Activated B cell treated with CpG ODN at 0.5 μM for 24 hours (primary cell): ENCODE measurements around the gene ARRDC1. TPM values are rescaled to one million over a fixed set of nuclear protein-coding genes. Genes with fewer than 3 reads are reported as not detected.

Experiments
- ATAC-seq: fragments of 200-7000 bp; cut with Tn5 transposase; one replicate; pipeline ENCODE4 v1.10.0; 2021; ENCODE audit warnings: low read depth, mild to moderate bottlenecking, moderate library complexity
- CTCF ChIA-PET: fragments of 350-600 bp; sonication (Branson Sonifier 250); formaldehyde crosslinking; loops from one replicate; lab custom pipeline; 2021; ENCODE audit warnings: antibody characterized with exemption; lab: Charles Lee
- POLR2A ChIA-PET: fragments of 350-600 bp; sonication (Branson Sonifier 250); formaldehyde crosslinking; loops from one replicate; lab custom pipeline; 2021; ENCODE audit warnings: antibody characterized with exemption; lab: Charles Lee
- DNase-seq: peaks from one replicate; pipeline ENCODE4 v3.0.0; 2022
- H3K27ac Mint-ChIP-seq: one replicate; pipeline ENCODE4 v1.8.0; 2020; ENCODE audit warnings: mixed read lengths
- H3K27me3 Mint-ChIP-seq: one replicate; pipeline ENCODE4 v1.8.0; 2021; ENCODE audit warnings: mixed read lengths
- H3K36me3 Mint-ChIP-seq: one replicate; pipeline ENCODE4 v1.8.0; 2021; ENCODE audit warnings: low read depth, mixed read lengths
- H3K4me1 Mint-ChIP-seq: one replicate; pipeline ENCODE4 v1.8.0; 2021; ENCODE audit warnings: mixed read lengths
- H3K4me3 Mint-ChIP-seq: one replicate; pipeline ENCODE4 v1.8.0; 2020; ENCODE audit warnings: mild to moderate bottlenecking, mixed read lengths
- H3K9me3 Mint-ChIP-seq: one replicate; pipeline ENCODE4 v1.8.0; 2020; ENCODE audit warnings: mixed read lengths
- intact Hi-C: fragments of 100-400 bp; cut with micrococcal nuclease; formaldehyde crosslinking; loops from one replicate; pipeline ENCODE4 v1.15.1; 2024
- total RNA-seq: library from RNA; stranded (reverse); gene quantifications from 2 replicates; pipeline ENCODE4 v1.2.3, GENCODE V29; 2022
- TF ChIP-seq, protein P1 (sequence below): fragments of 200-600 bp; IDR thresholded peaks from one replicate; pipeline ENCODE4 v1.8.0; 2022; ENCODE audit warnings: antibody characterized with exemption, mild to moderate bottlenecking

Gene ARRDC1
- total RNA-seq, 1 donor from 2014 or later = 58.3 TPM

DNA sequence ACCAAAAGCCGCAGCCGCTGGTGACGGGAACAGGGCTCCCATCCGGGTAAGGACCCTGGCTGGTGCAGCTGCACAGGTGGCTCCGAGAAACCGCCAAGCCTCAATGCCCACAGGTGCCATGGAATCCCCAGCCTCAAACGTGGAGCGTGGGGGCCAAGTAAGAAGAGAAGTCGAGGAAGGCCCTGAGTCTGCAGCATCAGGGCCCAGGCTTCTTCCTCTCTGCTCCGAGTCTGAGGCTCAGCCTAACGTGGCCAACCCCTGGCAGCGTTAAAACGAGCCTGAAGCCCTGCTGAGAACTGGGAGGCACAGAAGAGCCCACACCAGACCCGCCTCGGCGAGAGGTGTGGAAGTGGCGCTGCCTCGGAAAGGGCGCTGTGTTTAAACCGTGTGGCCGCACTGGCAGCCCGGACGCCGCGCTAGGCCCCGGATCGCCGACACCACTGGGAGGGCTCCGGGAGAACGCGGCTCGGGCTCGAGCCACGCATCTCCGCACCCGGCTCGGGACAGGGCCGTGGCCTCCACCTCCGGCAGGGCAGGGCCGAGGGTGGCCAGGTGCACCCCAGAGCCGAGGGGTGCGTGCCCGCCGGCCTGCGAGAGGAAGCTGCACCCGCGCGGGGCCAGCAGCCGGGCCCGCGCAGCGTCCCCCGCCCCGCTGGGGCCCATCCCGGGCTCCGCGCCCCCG is 15.9 kb upstream of the ARRDC1 start:
- H3K9me3 Mint-ChIP-seq = no peaks in the 10 kb centered on the region
- TF ChIP-seq, protein P1, sequence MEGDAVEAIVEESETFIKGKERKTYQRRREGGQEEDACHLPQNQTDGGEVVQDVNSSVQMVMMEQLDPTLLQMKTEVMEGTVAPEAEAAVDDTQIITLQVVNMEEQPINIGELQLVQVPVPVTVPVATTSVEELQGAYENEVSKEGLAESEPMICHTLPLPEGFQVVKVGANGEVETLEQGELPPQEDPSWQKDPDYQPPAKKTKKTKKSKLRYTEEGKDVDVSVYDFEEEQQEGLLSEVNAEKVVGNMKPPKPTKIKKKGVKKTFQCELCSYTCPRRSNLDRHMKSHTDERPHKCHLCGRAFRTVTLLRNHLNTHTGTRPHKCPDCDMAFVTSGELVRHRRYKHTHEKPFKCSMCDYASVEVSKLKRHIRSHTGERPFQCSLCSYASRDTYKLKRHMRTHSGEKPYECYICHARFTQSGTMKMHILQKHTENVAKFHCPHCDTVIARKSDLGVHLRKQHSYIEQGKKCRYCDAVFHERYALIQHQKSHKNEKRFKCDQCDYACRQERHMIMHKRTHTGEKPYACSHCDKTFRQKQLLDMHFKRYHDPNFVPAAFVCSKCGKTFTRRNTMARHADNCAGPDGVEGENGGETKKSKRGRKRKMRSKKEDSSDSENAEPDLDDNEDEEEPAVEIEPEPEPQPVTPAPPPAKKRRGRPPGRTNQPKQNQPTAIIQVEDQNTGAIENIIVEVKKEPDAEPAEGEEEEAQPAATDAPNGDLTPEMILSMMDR = no peak
- ATAC-seq (no peak), DNase-seq (peak; percentile 34)
- H3K36me3 Mint-ChIP-seq = peaks cover 33% of the 10 kb centered on the region
- peaks cover 1% of the 10 kb centered on the region for H3K27me3 Mint-ChIP-seq
- peak overlapping the region; percentile 79 for H3K4me3 Mint-ChIP-seq
- intact Hi-C loops = loop anchor here (1.0 to 5.0 kb wide), 2 partner anchors 16 to 37 kb away; partner anchors contain the start of genes ARRDC1, MRPL41 and PNPLA7
- H3K27ac Mint-ChIP-seq = peak overlapping the region; percentile 46
- ChIA-PET POLR2A (no interaction called here), CTCF (interaction anchor here (1.3 kb wide), 1 partner anchor 10 kb away, joined by 6 read pairs; the partner anchor contains the start of gene DPH7)
- peaks cover 6% of the 10 kb centered on the region for H3K4me1 Mint-ChIP-seq

DNA sequence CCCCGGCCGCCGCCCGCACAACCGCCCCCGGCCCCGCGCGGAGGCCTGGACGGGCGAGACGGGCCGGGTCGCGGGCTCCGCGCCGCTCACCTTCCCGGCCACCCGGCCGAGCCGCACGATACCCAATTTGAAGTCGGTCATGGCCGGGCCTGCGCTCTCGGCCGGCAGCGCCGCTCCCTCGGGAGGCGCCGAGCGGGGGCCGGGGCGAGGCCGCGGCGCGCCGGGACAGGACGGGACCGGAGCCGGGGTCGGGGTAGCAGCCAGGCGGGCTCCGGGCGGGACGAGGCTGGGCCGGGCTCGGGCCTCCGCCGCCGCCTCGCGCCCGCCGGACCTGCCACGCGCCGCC is 15.4 kb upstream of the ARRDC1 start:
- H3K4me1 Mint-ChIP-seq = peaks cover 6% of the 10 kb centered on the region
- no peak overlapping the region for H3K27ac Mint-ChIP-seq
- CTCF ChIA-PET = interaction anchor here (1.8 kb wide), 1 partner anchor 11 kb away, joined by 5 read pairs; the partner anchor contains the start of gene DPH7
- H3K36me3 Mint-ChIP-seq = peaks cover 33% of the 10 kb centered on the region
- TF ChIP-seq, protein P1 = no peak
- no peak for ATAC-seq
- POLR2A ChIA-PET = interaction anchor here (0.8 to 1.6 kb wide), 7 partner anchors 11 to 38 kb away, joined by 3 to 9 read pairs (median 6); partner anchors contain the start of genes ARRDC1, EHMT1 and MRPL41
- H3K4me3 Mint-ChIP-seq = no peak overlapping the region
- intact Hi-C loops = loop anchor here (1.0 to 5.0 kb wide), 2 partner anchors 15 to 38 kb away; partner anchors contain the start of genes ARRDC1, MRPL41 and PNPLA7
- DNase-seq = no peak
- H3K9me3 Mint-ChIP-seq = no peaks in the 10 kb centered on the region
- H3K27me3 Mint-ChIP-seq = peaks cover 1% of the 10 kb centered on the region

DNA sequence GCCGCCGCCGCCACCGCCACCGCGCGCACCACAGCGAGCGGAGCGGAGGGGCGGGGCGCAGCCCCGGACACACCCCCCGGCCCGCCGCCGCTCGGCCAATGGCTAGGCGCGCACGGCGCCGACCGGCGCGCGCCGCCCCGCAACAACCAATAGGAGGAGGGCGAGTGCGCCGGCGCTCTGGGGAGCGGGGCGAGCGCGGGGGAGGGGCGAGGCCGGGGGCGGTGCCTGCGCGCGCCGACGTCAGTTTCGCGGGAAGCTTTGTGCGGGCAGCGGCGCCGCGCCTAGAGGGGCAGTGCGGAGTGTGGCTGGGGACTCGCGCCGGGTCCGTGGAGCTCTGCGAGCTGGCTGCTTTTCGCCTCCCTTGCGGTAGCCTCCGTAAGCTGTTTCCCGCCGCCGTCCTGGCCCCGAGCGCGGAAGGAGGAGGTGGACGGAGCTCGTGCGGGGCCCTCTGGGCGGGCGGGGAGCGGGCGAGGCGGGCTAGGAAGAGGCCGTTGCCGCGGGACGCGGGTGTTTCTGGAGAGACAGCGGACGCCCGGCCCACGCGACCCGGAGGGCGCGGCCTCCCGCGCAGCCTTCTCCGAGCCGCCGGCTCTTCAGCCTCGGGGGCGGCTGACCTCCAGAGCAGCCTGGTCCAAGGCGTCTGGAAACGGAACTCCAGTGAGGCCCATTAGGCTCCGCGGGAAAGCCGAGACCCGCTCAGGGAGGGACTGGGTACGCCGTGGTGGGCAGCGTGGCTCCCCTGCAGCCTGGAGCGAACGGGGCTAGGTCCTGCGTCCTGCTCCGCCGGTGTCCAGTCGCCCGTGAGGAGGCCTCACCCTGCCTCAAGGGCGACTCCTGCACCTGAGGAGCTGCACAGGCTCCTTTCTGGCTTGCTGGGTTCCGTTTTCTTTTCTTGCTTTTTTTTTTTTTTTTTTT is 14.8 kb upstream of the ARRDC1 start, which contains the start of gene ZMYND19:
Gene ZMYND19 (minus strand): TSS at position 44 of the 915 bp plus-strand sequence. CDS start 249 bp downstream, outside the sequence.
- peak within 1 kb of the TSS; percentile 92 for H3K27ac Mint-ChIP-seq
- H3K4me3 Mint-ChIP-seq = peak within 1 kb of the TSS; percentile 98
- TF ChIP-seq, protein P1 = no peak
- H3K36me3 Mint-ChIP-seq = peaks cover 27% of the 10 kb centered on the region
- H3K27me3 Mint-ChIP-seq = peaks cover 1% of the 10 kb centered on the region
- POLR2A ChIA-PET = interaction anchor here (0.6 to 1.8 kb wide), 11 partner anchors 10 to 56 kb away, joined by 3 to 9 read pairs (median 6); partner anchors contain the start of genes ARRDC1, EHMT1 and MRPL41
- H3K9me3 Mint-ChIP-seq = no peaks in the 10 kb centered on the region
- CTCF ChIA-PET = interaction anchor here (1.8 kb wide), 1 partner anchor 12 kb away, joined by 5 read pairs; the partner anchor contains the start of gene DPH7
- H3K4me1 Mint-ChIP-seq = peaks cover 6% of the 10 kb centered on the region
- ATAC-seq (peak; percentile 96), DNase-seq (peak; percentile 95)
- intact Hi-C loops = loop anchor here (1.0 to 5.0 kb wide), 2 partner anchors 15 to 38 kb away; partner anchors contain the start of genes ARRDC1, MRPL41 and PNPLA7

DNA sequence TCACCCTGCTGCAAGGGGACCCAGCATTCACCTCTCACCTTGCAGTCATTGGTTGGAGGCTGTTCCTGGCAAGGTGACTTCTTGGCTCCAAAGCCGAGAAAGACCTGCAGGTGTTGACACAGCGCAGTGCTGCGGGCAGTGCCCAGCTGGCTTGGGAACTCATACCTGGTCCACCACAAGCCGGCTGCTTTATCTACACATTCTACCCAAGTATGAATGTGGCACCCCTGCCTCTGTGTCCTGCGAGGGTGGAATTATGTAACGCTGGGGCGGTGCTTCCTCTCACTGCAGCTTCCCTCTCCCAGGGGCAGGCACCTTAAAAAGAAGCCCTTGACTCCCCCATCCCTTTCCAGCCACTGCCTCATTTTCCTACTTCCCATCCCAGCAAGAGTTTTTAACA is 12.7 kb upstream of the ARRDC1 start:
- no peaks in the 10 kb centered on the region for H3K9me3 Mint-ChIP-seq
- ChIA-PET POLR2A (interaction anchor here (1.3 to 1.7 kb wide), 2 partner anchors 10 to 13 kb away, joined by 5 to 11 read pairs; partner anchors contain the start of gene ARRDC1), CTCF (no interaction called here)
- H3K36me3 Mint-ChIP-seq = peaks cover 9% of the 10 kb centered on the region
- peaks cover 1% of the 10 kb centered on the region for H3K27me3 Mint-ChIP-seq
- DNase-seq = no peak
- ATAC-seq = no peak
- no peak overlapping the region for H3K4me3 Mint-ChIP-seq
- no peak overlapping the region for H3K27ac Mint-ChIP-seq
- TF ChIP-seq, protein P1 = no peak
- intact Hi-C loops = loop anchor here (5.0 kb wide), 1 partner anchor 40 kb away; the partner anchor contains the start of genes MRPL41 and PNPLA7
- peaks cover 6% of the 10 kb centered on the region for H3K4me1 Mint-ChIP-seq
